ENCODE measurements around the gene LRP1B.
A peak's percentile ranks its signal among the peaks of the same experiment; 100 is the strongest.

The LRP1B gene

DNA sequence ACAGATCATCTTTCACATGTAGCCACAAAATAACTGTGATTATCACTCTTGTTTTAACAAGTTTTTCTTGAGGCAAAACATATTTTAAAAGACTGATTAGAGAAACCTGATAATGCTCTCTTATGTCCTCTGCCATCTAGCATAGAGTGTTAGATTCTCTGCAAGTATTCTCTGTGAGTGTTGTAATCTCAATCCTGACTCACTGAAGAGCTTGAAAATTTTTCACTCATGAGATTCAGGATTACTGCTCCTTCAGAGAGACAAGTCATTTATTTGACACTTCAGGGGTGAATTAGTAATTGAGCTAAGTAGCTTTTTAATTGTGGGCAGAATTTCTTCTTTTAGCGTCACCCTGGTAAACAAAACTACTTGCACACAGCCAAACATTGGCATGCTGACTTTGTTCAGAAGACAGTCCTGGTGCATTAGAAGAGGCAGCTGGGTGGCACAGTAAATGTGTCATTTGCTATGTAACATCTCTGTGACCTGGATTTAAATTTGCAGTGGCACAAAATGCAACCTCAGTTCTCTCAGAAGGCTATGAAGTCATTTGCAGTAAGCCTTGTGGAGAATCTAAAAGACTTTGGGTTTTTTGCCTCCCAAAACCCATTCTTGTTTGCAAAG, 172.9 kb downstream of the LRP1B start:
- no peak for DNase-seq (ENCODE audit: low read depth in 2 of 2)

DNA sequence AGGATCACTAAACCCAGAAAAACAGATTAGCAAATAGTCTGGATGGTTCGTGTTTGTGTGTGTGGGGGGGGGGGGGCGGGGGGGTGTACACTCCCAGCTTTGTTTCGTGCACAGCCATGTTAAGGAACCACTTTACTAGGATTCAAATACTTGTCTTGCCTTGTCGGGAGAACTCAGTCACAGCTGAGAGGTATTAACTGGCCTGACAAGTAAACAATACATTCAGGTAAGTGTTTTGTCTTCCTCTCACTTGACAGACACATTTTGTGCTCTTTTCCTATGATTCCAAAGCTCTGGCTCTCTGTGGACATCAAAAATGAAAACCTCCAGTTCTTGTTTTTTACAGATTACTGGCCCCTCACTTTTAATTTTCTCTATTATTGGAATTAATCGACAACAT, 173.5 kb downstream of the LRP1B start:
- DNase-seq (ENCODE audit: low read depth in 2 of 2), result no peak

DNA sequence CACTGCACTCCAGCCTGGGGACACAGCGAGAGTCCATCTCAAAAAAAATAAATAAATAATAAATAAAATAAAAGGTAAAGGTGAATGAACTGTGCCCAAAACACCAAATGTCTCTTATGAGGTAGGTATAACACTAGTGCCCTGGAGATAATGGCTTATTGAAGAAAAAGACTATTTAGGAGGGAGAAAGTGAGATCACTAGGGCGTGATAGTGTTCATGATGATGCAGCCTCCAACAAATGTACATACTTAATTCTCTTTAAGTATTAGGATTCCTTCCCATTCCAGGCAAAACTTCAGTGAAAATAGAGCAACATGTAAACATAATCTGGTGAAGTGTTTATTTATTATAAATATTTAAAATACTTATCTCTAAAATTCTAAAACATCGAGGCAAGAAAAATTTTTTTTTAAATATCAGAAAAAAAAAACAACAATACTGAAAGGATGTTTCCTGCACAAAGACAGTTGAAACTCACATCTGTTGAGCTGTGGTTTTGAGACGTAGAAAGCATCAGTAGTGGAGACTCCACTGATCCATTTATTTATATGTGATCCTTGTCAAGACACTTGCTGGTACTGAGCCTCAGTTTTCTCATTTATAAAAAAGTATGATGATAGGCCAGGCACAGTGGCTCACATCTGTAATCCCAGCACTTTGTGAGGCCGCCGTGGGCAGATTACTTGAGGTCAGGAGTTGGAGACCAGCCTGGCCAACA, 183.3 kb downstream of the LRP1B start:
- no peak for DNase-seq (ENCODE audit: low read depth in 2 of 2)

DNA sequence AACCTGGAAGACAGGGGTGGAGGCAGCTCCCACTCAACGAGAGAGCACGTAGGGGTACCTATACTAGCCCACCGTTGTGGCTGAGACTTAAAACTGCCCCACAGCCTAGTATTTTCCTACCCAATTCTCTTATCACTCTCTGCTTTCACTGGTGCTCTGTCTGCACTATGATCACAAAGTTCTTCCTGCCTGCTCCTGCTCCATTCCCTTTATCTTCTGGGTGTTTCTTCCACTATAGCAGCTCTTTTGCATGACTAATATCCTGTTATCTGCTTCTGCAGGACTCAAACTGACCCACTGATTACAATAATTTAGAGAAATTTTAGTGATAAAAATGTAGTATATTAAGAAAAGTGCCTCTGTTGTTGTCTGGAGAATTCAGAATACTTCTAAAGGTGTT, 184.8 kb downstream of the LRP1B start:
- DNase-seq (ENCODE audit: low read depth in 2 of 2), result no peak

DNA sequence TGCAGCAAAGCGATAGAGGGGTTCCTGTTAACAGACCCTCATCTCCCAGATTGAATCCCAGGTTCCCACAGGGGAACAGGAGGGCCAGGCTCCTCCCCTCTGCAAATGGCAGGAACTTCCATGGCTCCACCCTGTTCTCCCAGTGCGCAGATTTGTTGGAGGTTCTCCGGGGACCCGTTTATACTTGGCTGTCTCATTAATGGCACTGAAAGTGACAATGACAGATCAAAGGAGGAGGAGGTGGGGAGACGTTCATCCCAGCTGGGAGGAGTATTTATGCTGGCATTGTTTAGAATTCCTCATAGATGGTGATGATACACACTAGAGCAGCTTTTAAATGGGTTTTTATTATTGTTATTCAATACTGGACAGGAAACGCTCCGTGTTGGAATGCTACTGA, 186.9 kb downstream of the LRP1B start:
- DNase-seq (ENCODE audit: low read depth in 2 of 2), result no peak

DNA sequence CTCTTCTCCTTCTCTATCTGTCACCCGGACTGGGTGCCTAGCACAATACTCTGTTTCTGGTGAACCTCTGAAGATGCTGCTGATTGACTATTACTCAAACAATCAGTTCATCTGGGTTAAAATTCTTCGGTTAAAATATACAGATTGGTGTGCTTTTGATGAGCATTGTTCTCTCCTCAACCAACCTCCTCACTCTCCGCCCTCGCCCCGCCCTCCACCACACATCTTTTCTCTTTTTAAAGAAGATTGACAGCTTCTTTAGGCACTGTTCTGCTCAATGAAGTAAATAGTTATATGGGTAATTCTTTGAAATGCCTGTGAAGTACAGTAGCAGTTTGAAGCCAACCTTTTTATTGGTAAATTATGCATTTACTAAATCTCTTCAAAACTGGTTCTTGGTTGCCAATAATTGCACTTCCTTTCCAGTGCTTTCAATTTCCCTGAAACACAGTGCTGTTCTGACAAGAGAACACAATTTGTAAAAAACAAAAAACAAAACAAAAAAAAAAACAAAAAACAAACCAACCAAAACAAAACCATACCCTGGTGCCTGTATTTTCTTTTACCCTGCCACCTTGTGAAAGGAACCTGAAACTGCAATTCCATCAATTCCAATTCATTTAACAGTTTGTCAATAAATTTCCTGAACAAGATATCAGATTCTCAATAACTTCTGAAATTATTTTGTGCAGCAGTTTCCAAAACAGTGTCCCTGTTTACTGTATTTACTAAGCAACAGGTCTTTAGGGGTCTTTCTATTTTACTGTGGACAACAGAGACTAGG, 188.6 kb downstream of the LRP1B start:
- no peak for DNase-seq (ENCODE audit: low read depth in 2 of 2)

DNA sequence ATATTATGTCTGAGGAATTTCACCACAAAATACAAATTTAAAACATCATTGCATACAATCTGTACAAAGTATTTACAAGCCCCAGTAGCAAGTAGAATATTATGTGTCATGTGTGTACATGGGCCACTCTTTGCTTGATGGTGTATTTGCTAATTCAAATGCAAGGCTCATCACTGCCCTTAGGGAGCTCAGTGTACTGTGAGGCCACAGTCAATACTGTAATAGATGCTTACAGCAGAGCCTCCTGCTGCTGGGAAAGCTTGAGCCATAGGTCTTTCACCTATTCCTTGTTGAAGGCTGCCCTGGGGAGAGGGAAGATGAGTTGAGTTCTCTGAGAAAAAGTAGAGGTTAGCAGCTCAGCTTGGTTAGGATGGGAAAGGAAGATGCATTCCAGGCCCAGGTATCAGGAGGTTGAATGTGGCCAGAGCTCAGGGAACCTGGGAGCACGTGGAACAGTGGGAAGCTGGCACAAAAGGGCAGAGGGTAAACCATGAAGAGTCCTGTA, 189.6 kb downstream of the LRP1B start:
- no peak for DNase-seq (ENCODE audit: low read depth in 2 of 2)

DNA sequence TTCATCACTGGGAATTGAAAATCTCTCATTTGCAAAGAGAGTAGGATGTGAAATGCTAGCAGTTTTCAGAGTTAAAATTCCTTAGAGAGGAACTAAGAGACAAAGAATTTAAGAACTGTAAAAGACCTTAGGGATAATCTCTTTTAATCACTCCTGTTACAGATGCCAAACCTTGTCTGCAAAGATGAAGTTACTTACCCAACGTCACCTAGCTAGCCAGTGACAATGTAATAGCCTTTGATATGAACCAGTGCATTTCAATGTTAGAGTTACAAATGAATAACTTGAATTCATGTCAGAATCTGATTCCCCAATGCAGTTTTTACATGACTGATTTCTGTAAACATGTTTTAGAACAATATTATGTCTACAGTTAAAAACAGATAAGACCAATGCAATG, 190.1 kb downstream of the LRP1B start:
- DNase-seq (ENCODE audit: low read depth in 2 of 2), result no peak

DNA sequence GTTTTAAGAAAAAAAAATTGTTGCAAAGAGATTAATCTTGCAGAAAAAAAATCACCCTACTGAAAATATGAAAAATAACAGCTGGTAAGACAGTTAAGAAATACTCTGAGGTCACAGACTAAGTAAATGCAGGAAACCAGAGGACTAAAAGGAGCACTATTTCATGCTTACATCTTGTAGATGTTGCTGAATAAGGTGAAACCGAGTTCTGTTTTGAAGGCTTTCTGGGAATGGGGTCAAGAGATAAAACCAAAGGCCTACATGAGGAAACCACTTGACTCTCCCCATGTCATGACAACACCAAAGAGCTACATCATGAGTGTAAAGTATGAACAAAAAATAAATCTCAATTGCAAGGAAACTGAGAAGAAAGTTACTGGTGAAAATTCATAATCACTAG, 197.6 kb downstream of the LRP1B start:
- no peak for DNase-seq (ENCODE audit: low read depth in 2 of 2)

DNA sequence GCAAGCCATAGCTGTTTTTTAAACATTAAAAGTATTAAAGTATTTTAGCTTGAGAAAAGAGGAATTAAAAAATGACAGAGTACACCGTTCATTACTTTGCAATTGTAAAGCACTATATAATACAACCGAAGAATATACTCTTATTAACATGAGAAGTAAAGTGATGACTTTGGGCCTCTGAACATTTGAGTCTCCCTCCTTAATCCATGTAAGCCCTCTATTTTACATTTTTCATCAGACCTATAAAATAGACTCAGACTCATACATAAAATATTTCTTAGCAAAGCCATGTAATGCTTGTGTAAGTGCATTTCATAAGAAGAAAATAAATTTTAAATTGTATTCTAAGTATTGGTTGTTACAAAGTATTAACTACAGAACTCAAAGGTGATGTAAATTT, 198.6 kb downstream of the LRP1B start:
- DNase-seq (ENCODE audit: low read depth in 2 of 2), result no peak

DNA sequence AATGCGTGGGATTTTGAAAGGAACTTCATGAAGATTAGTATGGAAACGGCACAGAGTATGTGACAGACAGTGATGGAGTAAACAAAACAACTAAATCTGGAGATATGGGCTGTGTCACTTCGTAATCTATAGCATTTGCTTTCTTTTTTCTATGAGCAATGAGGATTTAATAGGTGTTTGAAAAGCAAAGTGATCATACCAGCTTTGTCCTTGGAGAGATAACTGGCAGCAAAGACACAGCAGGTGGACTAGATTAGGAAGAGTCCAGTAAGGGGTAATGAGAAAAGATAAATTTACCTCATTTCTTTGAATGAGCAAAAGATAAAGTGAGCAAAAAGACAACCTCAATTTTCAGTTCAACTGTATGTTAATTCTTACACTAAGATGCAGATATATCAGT, 199.0 kb downstream of the LRP1B start:
- no peak for DNase-seq (ENCODE audit: low read depth in 2 of 2)

DNA sequence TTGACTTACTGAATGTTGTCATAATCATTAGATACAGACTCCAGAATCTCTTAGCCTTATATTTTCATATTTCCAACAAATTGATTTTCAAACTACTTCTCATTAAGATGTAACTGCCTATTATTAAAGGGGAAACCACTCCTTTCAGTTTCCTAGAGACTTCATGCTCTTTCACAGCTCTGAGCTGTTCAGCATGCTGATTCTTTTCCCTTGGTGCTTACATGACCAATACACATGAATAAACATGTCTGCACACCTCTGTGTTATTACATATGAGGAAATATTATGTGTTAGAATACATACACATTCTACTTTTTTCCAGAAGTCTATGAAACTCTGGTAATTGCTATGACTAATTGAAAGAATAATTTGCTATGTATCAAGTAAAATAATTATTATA, 200.0 kb downstream of the LRP1B start:
- no peak for DNase-seq (ENCODE audit: low read depth in 2 of 2)

DNA sequence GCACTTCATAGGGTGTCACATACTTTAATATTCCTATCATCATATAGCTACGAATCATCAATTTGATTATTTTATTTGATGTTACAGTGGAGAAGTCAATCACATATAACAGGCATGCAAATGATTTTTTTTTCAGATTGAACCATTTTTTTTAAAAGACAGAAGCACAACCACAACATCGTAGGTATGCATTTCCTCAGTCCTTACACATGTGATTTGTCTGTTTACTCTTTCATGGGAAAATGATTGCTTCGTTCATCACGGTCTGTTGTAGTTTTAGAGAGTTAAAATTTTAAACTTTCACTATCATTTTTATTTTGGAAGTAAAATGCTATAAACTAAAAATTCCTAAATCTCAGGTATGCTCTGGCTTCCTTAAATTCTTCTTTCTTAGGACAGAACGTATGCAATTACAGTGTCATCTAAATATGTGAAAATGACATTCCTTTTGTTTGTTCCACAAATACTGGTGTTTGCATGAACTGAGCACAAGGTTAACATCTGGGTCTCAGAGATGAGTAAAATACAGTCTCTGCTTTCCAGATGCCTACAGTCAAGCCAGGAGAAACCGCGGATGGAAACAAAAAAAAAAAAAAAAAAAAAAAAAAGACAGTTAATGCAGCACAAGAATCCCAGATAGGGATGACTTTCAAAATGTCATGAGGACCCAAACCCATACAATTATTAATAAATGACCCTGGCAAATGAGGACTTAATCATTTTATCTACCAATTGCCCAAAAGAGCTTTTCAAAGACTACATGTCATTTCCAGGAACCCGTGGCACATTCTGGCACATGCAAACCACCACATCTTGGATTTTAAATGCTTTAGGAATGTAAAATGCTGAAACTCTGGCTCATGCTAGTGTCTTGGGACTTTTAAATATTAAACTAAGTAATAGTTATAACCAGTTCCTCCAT, 201.2 kb downstream of the LRP1B start:
- peak in 1 of 2 experiments; percentile 11 for DNase-seq (ENCODE audit: low read depth in 2 of 2)

DNA sequence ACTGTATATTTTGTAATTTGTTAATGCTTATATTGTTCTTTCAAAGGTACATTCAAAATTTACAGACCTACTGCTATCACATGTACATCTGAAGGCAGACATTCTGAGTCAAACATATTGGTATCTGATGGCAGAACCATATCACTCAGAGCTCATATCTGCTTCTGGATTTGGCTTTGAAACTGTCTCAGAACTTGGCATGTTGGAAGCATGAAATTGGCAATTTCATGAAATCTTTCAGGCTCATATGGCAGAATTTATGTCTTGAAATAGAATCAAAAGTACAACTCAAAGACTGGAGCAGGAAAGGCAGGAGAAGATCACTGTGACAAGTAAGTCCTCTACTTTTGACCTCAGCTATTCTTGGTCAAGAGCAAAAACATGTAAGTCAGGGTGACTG, 202.3 kb downstream of the LRP1B start:
- no peak for DNase-seq (ENCODE audit: low read depth in 2 of 2)

DNA sequence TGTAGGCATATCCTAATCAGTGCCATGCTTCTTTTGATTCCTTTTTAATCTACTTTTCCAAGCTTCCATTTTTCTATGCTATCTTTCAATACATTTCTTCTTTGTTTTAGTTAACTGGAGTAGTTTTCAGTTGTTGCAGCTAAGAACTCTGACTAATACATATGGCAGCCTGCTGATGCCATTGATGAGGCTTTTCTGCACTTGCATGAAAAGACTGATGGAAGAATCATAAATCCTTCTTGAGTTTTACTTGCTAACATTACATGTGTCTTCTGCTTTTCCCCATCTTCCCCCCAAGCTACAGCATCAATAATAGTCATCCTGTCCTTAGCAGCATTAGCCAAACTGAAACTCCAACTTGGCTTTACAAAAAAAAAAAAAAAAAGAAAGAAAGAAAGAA, 203.3 kb downstream of the LRP1B start:
- peak in 1 of 2 experiments; percentile 35 for DNase-seq (ENCODE audit: low read depth in 2 of 2)

DNA sequence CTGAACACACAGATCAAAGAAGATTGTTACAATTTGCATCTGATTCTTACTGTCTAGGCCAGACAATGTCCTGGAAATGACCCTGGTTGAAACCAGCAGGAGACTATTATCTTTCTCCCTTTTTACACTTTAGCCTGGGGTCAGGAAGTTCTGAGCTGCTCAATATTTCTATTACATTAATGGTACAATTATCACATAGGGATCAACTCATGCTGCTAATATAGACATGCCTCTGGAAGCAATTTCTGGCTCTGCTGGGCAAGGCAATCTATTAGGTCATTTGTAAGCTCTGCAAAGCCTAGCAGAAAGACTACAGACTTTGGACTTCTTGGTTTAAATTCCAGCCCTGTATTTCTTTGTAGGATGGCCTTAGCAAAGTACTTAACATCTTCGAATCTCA, 205.3 kb downstream of the LRP1B start:
- no peak for DNase-seq (ENCODE audit: low read depth in 2 of 2)

DNA sequence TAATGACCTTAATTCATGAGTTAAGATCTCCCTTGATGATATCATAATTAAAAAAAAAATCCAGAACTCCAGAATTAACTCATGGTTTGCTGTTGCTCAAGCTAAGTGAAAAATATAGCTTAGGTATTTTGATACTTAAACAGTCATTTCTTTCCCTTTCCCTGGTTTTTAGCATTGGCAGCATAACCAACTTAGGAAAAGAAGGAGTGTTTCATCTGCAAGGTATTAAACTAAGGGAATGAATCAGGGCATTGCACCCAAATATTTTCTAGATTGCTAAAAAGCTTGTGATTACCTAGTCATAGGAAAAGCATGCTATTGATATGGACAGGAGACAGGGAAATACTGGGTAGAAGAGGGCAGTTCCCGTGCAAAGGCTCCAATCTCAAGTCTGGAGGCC, 207.2 kb downstream of the LRP1B start:
- DNase-seq (ENCODE audit: low read depth in 2 of 2), result peak; percentile 36 to 47

DNA sequence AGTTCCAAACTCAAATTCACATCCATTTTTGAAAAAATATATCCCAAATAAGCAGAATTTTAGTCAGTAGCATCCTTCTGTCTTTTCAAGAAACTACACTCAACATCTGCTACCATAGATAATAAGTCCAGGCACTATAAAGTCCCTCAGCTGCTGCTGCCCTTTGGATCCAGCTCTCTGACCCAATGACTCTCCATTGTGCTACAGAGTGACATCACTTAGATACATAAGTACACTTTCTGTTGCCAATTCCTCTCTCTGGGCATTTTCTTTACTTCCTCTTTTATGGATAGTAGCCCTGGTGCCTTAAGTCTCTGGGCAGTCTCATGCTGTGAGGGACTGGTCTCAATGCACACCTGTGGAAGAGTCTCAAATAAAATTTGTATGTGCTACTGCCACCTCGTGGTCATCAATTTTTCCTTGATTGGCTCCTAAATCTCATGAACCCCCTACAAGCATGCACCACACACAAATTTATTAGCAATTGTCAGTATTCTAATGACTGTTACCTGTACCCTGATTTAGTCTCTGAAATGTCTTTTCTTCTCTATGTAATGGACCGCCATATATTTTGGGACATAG, 219.2 kb downstream of the LRP1B start:
- DNase-seq (ENCODE audit: low read depth in 2 of 2), result no peak

DNA sequence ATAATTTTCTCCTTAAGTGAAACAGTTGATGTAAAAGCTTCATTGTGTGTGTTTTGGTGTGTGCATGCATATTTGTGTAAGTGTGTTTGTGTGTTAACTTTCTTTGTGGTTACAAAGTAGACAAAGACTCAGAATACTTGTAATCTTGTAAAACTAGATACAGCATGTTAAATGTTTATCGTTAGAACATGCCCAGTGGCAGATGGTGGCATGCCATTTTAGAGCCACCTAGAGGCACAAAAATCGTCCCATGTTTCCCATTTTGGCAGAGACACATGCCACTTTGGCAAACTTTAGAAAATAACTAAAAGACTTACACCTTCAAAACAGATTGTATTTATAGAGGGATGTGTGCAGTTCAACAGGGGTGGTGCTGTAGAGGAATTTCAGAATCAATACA, 224.1 kb downstream of the LRP1B start:
- DNase-seq (ENCODE audit: low read depth in 2 of 2), result no peak

DNA sequence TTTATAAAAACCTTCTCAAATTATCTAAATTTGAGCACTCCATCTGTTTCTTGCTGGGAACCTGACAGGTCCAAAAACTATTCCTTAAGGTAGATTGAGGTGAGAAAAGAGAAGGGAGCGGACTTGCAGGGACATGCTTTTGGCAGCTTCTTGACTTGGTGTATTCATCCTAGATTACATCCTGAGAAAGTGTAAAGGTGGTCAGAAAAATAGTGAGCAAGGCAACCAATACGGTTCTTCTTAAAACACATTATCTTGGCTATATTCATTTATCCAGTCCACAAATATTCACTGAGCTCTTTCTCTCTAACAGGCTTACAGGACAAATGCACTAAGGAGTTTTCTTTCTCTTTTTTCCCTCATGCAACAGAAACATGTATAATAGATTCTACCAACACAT, 230.0 kb downstream of the LRP1B start:
- no peak for DNase-seq (ENCODE audit: low read depth in 2 of 2)

DNA sequence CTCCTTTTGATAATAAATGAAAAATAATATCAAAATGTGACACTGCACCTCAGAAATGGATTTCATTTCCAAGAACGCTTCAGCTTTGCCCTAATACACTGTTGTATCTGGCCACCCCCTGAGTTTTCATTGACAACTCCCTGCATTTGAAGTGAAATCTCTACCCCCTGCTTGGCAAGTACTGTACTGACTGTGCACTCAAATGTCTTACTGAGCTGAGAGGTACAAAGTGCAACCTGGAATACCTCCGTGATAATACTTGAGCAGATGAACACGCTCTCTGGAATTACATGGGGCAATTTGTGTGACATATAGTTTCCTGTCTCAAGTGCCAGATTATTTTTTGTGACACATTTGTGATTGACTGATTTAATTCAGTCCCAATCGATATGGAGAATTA, 231.1 kb downstream of the LRP1B start:
- no peak for DNase-seq (ENCODE audit: low read depth in 2 of 2)

Measured in fibroblast of skin of left quadriceps (primary cell).